GM18526 (cell line): ENCODE data around the gene PCNX2.

Experiments used
- POLR2A ChIP-seq: IDR thresholded peaks from 3 replicates; pipeline ENCODE4 v1.6.1; 2011; ENCODE audit not compliant: insufficient read length; ENCODE audit errors: extremely low read depth

The PCNX2 gene

GRCh38 chr1:232980355-232980978 lies 315.1 kb downstream of the PCNX2 start:
- TF ChIP-seq POLR2A = no peak

GRCh38 chr1:232979558-232979957 lies 316.0 kb downstream of the PCNX2 start:
- no peak for TF ChIP-seq POLR2A

GRCh38 chr1:232978815-232979214 lies 316.7 kb downstream of the PCNX2 start:
- no peak for TF ChIP-seq POLR2A

GRCh38 chr1:232978091-232978634 lies 317.4 kb downstream of the PCNX2 start:
- no peak for TF ChIP-seq POLR2A

DNA sequence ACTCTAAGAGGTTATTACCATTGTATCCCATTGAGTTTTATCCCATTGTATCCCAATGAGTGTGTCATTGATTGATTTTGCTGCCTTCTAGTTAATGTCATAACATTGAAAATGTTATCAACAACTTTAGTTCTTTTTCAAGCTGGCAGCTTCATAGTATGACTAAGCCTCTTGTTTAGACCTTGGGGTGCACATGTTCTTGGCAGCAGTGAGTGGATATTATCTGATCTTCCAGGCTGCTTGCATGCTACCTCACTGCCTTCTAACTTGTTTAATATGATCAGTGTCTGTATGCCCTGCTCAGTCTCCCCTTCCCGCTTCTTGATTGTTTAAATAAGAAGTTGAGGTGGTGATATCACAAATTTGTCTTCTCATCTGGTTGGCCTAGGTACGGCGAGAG lies 320.6 kb downstream of the PCNX2 start:
- TF ChIP-seq POLR2A = no peak

- TF ChIP-seq POLR2A = no peak
Measured at GRCh38 chr1:232973652-232974611, 321.6 kb downstream of the PCNX2 start.

DNA sequence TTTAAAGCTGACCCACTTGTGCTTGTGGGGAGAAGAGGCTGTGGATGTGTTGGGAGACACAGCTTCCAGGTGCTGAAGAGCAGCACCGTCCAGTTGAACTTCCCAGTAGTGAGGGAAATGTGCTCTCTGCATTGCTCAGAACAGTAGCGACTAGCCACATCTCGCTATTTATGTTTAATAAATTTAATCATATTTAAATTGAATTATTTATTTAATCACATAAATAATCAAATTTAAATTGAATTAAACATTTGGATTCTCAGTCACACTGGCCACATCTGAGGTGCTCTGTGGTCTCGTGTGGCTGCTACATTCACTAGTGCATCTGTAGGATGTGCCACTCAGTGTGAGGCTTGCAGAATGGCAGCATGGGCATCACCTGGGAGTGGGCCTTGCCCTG lies 325.0 kb downstream of the PCNX2 start:
- no peak for TF ChIP-seq POLR2A

- no peak for TF ChIP-seq POLR2A
Measured at GRCh38 chr1:232969799-232970198, 325.7 kb downstream of the PCNX2 start.

DNA sequence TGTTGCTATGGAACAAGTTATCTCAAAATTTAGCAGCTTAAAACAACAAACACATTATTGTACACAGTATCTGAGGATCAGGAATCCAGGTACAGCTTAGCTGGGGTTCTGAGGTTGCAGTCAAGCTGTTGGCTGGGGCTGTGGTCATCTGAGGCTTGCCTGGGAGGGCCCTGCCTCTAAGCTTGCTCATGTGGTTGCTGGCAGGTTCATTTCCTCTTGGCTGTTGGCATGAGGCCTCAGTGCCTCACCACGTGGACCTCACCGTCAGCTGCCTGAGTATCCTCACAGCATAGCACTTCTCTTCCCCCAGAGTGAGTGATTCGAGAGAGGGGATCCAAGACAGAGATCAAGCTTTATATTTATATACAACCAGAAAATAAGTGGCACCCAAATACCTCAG lies 326.6 kb downstream of the PCNX2 start:
- no peak for TF ChIP-seq POLR2A

GRCh38 chr1:232968391-232968790 lies 327.1 kb downstream of the PCNX2 start:
- no peak for TF ChIP-seq POLR2A

GRCh38 chr1:232966663-232967062 lies 328.9 kb downstream of the PCNX2 start:
- no peak for TF ChIP-seq POLR2A

GRCh38 chr1:232965912-232966217 lies 329.7 kb downstream of the PCNX2 start:
- TF ChIP-seq POLR2A = no peak

DNA sequence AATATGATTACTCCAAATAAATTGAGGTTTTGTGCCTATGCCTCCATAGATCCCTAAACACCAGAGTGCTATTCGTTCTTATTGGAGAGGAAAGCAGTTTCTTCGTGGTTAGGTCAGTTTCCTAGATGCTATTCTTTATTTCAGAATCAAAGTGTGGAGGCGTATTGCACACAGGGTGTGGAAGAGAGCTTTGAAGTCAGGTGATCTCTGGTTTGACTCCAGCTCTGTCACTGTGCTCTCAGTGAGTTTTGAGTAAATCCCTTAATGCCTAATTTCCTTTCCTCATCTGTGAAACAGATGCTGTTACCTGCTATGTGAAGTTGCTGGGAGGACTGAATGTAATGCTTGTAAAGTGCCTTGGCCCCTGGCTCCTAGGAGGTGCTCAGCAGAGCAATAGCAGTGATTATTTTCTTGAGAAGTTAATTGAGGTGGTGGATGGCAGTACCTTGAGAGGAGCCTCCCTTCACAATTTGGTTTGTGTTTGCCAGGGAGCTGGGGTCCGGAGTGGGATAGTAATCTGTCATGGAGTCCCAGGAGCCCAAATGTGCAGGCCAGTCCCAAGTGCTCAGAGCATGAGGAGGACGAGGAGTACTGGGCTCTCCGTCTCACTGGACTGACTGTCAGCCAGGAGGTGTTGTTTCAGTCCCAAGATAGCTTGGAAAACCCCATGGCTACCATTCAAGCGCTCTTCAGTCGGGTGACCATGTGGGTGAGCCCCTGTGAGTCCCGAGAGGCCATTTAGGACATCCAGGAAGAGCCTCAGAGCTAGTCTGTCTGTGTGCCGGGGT lies 330.2 kb downstream of the PCNX2 start:
- no peak for TF ChIP-seq POLR2A

DNA sequence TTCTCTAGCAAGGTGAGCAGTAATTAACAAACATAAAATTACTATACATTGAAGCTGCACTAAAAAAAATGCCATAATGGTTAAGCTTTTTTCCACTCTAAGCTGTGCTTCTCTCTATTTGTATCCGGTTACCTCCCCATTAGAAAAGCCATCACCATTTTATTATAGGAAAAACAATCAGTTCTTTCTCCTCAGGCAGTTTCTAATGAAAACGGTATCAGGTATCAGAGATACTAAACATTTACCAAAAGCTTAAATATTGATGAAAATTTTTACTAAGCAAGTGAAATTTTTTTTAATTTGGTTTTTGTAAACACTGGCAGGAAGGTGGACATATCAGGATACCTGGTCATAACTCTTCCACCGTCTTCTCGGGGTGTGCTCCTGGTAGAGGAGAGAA lies 330.9 kb downstream of the PCNX2 start:
- TF ChIP-seq POLR2A = no peak
